Measurements from ENCODE around the gene ARHGEF26.

ARHGEF26 gene

DNA sequence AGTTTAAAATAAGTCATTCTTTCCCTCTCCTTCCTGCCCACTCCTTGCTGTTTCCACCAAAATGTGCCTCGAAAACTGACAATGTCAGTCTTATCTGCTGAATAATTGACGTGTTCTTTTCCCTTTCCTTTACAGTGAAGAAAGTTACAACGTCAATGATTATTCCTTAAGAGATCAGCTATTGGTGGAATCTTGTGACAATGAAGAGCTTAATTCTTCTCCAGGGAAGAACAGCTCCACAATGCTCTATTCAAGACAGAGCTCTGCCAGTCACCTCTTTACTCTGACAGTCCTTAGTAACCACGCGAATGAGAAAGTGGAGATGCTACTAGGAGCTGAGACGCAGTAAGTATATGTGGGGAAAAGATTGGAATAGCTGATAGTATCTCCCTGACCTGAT is 119.0 kb downstream of the ARHGEF26 start:
- Histone ChIP-seq H3K27ac (ENCODE audit: low read length) (no peak overlapping the region), H3K4me1 (ENCODE audit: insufficient read depth, low read length) (peaks cover 3% of the 10 kb centered on the region; the same call in 1 of the 2 replicates), H3K9me3 (ENCODE audit: insufficient read depth, low read depth, low read length) (no peaks in the 10 kb centered on the region), H3K4me3 (ENCODE audit: low read length) (no peak overlapping the region), H3K27me3 (ENCODE audit: insufficient read depth, low read length) (no peaks in the 10 kb centered on the region), H3K9ac (ENCODE audit: low read depth, low read length) (no peak overlapping the region), H3K36me3 (ENCODE audit: insufficient read depth, low read depth, low read length) (peaks cover 10% of the 10 kb centered on the region; the same call in 1 of the 2 replicates)

DNA sequence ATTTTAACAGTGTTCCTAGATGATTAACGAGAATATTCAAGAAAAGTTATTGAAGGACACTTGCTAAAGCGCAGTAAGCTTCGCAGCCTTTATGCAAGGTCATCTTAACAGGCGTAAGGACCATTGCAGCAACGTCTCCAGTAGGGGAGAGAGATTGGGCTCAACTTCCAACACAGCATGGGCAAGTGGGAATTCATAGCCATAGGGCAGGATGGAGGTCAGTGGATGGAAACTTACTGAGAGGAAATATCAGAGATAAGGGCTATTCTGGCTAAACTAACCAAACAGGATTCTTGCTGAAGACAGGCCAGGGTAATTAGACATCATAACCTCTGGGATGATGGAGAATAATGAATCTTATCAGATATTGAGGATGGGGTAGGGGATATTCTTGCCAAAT is 120.3 kb downstream of the ARHGEF26 start:
- Histone ChIP-seq H3K4me1 (ENCODE audit: insufficient read depth, low read length) (peaks cover 3% of the 10 kb centered on the region; the same call in 1 of the 2 replicates), H3K36me3 (ENCODE audit: insufficient read depth, low read depth, low read length) (peaks cover 10% of the 10 kb centered on the region; the same call in 1 of the 2 replicates), H3K27me3 (ENCODE audit: insufficient read depth, low read length) (no peaks in the 10 kb centered on the region), H3K9ac (ENCODE audit: low read depth, low read length) (no peak overlapping the region), H3K27ac (ENCODE audit: low read length) (no peak overlapping the region), H3K4me3 (ENCODE audit: low read length) (no peak overlapping the region), H3K9me3 (ENCODE audit: insufficient read depth, low read depth, low read length) (no peaks in the 10 kb centered on the region)

DNA sequence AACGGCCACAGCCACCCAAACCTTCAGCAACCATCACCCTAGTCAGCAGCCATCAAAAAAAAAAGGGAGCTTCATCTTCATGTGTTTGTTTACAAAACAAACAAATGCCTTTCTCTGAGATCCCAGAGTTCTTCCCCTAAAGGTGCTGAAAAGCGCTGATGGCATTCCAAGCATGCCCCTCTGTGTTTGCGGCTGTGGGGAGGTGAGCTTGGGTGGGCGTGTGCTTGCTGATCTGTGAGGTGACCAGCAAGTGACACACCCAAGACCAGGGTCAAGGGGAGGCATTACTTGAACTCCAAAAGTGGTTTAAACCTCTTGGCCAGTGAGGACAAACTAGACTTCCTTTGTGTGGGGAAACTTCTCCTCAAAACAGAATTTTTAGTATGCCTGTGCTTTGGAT is 121.6 kb downstream of the ARHGEF26 start:
- Histone ChIP-seq H3K4me3 (ENCODE audit: low read length) (no peak overlapping the region), H3K27ac (ENCODE audit: low read length) (no peak overlapping the region), H3K27me3 (ENCODE audit: insufficient read depth, low read length) (no peaks in the 10 kb centered on the region), H3K4me1 (ENCODE audit: insufficient read depth, low read length) (peaks cover 8% of the 10 kb centered on the region), H3K9me3 (ENCODE audit: insufficient read depth, low read depth, low read length) (no peaks in the 10 kb centered on the region), H3K9ac (ENCODE audit: low read depth, low read length) (no peak overlapping the region), H3K36me3 (ENCODE audit: insufficient read depth, low read depth, low read length) (peaks cover 10% of the 10 kb centered on the region; the same call in 1 of the 2 replicates)

DNA sequence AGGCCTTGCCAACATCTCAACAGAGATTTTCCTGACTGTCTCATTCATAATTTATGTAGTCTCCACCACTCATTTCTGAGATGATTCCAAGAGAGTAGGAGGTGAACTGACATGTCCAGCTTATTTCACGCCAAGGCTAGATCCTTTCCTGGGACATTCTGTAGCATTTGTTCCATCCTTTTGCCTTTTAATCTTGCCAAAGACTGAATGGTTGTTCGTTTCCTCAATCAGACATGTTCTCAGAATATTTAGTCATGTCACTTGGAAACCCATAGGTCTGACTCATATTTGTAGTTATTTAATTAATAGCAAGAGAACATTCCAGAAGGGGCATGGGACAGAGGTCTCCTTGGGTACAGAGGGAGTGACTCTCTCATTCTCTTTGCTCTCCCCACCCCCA is 122.2 kb downstream of the ARHGEF26 start:
- H3K4me3 ChIP-seq (ENCODE audit: low read length): no peak overlapping the region
- H3K9ac ChIP-seq (ENCODE audit: low read depth, low read length): no peak overlapping the region
- no peaks in the 10 kb centered on the region for H3K27me3 ChIP-seq (ENCODE audit: insufficient read depth, low read length)
- no peak overlapping the region for H3K27ac ChIP-seq (ENCODE audit: low read length)
- peaks cover 10% of the 10 kb centered on the region; the same call in 1 of the 2 replicates for H3K36me3 ChIP-seq (ENCODE audit: insufficient read depth, low read depth, low read length)
- H3K9me3 ChIP-seq (ENCODE audit: insufficient read depth, low read depth, low read length): no peaks in the 10 kb centered on the region
- peaks cover 12% of the 10 kb centered on the region for H3K4me1 ChIP-seq (ENCODE audit: insufficient read depth, low read length)

DNA sequence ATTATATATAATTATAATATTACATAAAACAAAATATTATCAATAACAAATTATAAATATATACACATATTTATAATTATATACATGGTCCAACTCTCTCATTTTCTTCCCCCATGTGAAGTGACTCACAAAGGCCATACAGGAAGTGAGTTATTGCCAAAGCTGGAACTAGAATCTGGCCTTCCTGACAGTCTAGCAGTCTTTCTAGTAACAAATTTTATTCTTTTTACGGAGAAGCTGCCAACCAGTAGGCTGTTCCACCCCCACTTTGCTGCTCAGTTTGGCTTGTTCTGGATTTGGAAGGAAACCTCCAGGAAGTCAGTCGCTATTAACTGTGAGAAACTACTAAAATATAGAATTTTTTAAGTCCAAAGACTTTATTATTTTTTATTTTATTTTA is 123.5 kb downstream of the ARHGEF26 start:
- Histone ChIP-seq H3K9ac (ENCODE audit: low read depth, low read length) (no peak overlapping the region), H3K27me3 (ENCODE audit: insufficient read depth, low read length) (no peaks in the 10 kb centered on the region), H3K9me3 (ENCODE audit: insufficient read depth, low read depth, low read length) (no peaks in the 10 kb centered on the region), H3K27ac (ENCODE audit: low read length) (no peak overlapping the region), H3K4me3 (ENCODE audit: low read length) (no peak overlapping the region), H3K4me1 (ENCODE audit: insufficient read depth, low read length) (peaks cover 12% of the 10 kb centered on the region), H3K36me3 (ENCODE audit: insufficient read depth, low read depth, low read length) (peaks cover 10% of the 10 kb centered on the region; the same call in 1 of the 2 replicates)

DNA sequence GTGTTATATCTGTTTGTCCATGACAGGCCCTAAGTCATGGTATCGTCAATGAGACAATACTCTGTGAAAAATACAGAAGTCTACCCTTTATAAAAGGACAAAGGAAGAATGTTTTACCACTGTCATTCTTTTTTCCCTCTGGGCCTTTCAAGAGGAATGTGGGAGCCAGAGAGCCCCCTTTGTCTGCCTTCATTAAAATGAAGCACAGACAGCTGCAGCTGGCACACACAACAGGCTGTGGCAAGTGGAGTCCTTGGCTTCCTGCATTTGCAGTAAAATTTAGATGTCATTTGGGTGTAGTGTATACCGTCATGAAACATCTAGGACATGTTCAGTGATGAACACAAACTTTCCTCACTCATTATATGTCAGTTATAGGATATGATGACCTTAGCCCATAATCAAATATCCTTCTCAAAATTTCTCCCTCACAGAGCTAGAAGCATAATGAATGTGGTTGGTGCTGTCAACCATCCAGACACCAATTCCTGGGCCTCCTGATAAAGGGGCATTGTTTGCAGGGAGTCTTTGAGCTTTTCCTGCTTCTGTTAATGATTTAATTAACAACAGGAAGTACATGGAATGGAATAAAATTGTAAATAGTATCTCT is 126.7 kb downstream of the ARHGEF26 start:
- no peaks in the 10 kb centered on the region for H3K9me3 ChIP-seq (ENCODE audit: insufficient read depth, low read depth, low read length)
- H3K36me3 ChIP-seq (ENCODE audit: insufficient read depth, low read depth, low read length): peaks cover 14% of the 10 kb centered on the region
- no peaks in the 10 kb centered on the region for H3K27me3 ChIP-seq (ENCODE audit: insufficient read depth, low read length)
- no peak overlapping the region for H3K9ac ChIP-seq (ENCODE audit: low read depth, low read length)
- H3K4me3 ChIP-seq (ENCODE audit: low read length): no peak overlapping the region
- H3K4me1 ChIP-seq (ENCODE audit: insufficient read depth, low read length): peaks cover 12% of the 10 kb centered on the region
- H3K27ac ChIP-seq (ENCODE audit: low read length): no peak overlapping the region

DNA sequence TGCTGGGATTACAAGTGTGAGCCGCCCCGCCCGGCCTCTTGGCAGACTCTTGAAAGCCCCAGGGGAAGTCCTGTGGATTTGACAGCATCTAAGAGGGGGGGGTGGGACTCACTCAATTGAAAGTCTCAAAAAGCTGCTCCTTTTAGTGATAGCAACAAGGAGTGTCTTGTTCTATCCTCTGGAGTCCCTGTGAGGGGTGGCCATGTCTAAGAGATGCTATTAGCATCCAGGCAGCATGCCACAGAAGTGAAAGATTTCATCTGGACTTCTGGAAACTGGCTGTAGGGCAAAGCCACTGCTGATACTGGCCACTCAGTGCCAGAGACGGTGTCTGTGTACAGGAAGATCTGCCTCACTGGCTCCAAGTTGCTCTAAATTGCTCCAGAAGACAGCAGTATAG is 129.1 kb downstream of the ARHGEF26 start:
- Histone ChIP-seq H3K9me3 (ENCODE audit: insufficient read depth, low read depth, low read length) (no peaks in the 10 kb centered on the region), H3K4me1 (ENCODE audit: insufficient read depth, low read length) (peaks cover 9% of the 10 kb centered on the region; the same call in 1 of the 2 replicates), H3K27me3 (ENCODE audit: insufficient read depth, low read length) (no peaks in the 10 kb centered on the region), H3K27ac (ENCODE audit: low read length) (no peak overlapping the region), H3K36me3 (ENCODE audit: insufficient read depth, low read depth, low read length) (peaks cover 32% of the 10 kb centered on the region), H3K4me3 (ENCODE audit: low read length) (no peak overlapping the region), H3K9ac (ENCODE audit: low read depth, low read length) (no peak overlapping the region)

DNA sequence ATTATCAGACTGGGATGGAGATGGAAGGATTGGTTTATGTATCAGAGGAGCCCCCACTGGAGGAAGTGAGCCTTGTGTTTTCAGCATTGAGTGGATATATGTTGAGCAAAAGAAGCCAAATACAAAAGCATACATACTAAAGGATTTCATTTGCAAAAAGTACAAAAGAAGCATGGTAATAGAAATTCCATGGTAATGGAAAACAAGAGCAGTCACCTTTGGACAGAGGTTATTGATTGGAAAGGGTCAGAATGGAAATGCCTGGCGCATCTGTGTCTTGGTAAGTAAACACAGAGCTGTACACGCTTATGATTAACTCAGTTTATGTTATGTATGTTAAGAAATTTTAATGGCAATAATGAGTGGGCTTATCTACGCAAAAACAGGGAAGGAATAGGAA is 130.4 kb downstream of the ARHGEF26 start:
- Histone ChIP-seq H3K4me3 (ENCODE audit: low read length) (no peak overlapping the region), H3K36me3 (ENCODE audit: insufficient read depth, low read depth, low read length) (peaks cover 42% of the 10 kb centered on the region), H3K4me1 (ENCODE audit: insufficient read depth, low read length) (peaks cover 9% of the 10 kb centered on the region; the same call in 1 of the 2 replicates), H3K27me3 (ENCODE audit: insufficient read depth, low read length) (no peaks in the 10 kb centered on the region), H3K27ac (ENCODE audit: low read length) (no peak overlapping the region), H3K9me3 (ENCODE audit: insufficient read depth, low read depth, low read length) (no peaks in the 10 kb centered on the region), H3K9ac (ENCODE audit: low read depth, low read length) (no peak overlapping the region)

DNA sequence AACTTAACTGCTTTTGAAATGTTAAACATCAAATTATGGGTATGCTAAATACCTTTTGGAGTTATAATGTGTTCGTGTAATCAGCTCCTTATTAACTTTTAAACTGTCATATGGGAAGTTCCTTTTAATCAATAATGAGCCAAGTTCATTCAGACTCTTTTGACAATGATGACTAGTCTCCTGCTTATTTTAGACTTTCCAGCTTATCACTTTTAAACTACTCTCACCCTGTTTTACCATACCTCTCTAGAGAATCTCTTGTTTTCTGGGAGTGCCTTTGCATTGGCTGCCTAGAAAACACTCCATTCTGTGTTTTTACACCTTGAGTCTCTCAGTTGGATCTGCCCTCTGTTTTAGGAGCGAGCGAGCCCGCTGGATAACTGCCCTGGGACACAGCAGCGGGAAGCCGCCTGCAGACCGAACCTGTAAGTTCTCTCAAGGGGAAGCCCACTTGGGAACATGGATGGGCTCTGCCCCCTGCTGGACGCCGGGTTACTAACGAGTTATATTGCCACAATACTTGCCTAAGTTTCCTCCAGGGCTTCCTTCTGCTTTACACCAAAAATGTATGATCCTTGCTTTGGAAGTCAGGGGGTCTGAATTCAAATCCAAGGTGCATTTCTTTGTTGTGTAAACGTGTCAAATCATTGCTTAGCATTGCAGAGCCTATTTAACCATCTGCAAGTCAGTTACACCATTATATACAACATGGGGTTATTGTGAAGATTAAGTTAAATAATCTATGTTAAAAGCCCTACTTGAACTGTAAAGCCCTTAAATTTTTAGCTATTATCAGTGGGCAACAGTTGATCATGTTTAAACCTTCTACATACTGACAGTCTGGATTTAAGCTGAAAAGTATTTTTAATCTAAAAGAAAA is 131.8 kb downstream of the ARHGEF26 start:
- no peak overlapping the region for H3K9ac ChIP-seq (ENCODE audit: low read depth, low read length)
- H3K4me1 ChIP-seq (ENCODE audit: insufficient read depth, low read length): peaks cover 3% of the 10 kb centered on the region; the same call in 1 of the 2 replicates
- no peaks in the 10 kb centered on the region for H3K27me3 ChIP-seq (ENCODE audit: insufficient read depth, low read length)
- H3K27ac ChIP-seq (ENCODE audit: low read length): no peak overlapping the region
- H3K9me3 ChIP-seq (ENCODE audit: insufficient read depth, low read depth, low read length): no peaks in the 10 kb centered on the region
- no peak overlapping the region for H3K4me3 ChIP-seq (ENCODE audit: low read length)
- peaks cover 56% of the 10 kb centered on the region for H3K36me3 ChIP-seq (ENCODE audit: insufficient read depth, low read depth, low read length)

DNA sequence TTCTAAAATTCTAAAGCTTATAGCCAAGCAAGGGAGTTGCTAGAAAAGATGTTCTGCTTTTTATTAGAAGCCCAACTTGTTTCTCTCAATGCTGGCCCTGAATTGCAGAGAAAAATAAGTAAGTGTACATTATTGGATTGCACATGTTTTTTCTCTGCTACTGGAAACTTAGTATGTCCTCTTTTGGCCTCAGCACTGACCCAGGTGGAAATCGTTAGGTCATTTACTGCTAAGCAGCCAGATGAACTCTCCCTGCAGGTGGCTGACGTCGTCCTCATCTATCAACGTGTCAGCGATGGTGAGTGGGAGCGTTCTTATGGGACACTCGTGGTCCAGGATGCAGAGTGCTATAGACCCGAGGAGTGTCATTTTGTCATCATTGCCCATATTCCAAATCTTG is 133.3 kb downstream of the ARHGEF26 start:
- Histone ChIP-seq H3K27ac (ENCODE audit: low read length) (no peak overlapping the region), H3K27me3 (ENCODE audit: insufficient read depth, low read length) (no peaks in the 10 kb centered on the region), H3K4me3 (ENCODE audit: low read length) (no peak overlapping the region), H3K9ac (ENCODE audit: low read depth, low read length) (no peak overlapping the region), H3K9me3 (ENCODE audit: insufficient read depth, low read depth, low read length) (peaks cover 7% of the 10 kb centered on the region), H3K36me3 (ENCODE audit: insufficient read depth, low read depth, low read length) (peaks cover 72% of the 10 kb centered on the region), H3K4me1 (ENCODE audit: insufficient read depth, low read length) (no peaks in the 10 kb centered on the region; the same call in 1 of the 2 replicates)

DNA sequence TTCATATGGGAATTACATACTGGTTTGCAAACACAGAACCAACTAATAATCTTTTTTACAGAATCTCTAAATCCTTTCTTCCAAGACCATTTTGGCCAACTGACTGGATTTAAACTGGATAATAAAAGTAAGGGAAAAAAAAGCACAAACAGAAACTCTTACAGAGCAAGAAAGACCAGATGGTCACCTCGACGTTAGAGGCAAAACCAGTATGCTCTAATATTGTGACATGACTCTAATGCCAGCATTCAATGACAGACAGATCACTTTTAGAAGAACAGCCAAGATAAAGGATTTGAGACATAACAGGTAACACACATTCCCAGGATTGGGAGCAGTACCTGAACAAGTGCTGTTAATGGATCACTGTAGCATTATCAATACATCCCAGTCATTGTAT is 152.2 kb downstream of the ARHGEF26 start:
- no peaks in the 10 kb centered on the region; the same call in 1 of the 2 replicates for H3K9me3 ChIP-seq (ENCODE audit: insufficient read depth, low read depth, low read length)
- no peaks in the 10 kb centered on the region for H3K27me3 ChIP-seq (ENCODE audit: insufficient read depth, low read length)
- H3K4me1 ChIP-seq (ENCODE audit: insufficient read depth, low read length): no peaks in the 10 kb centered on the region
- H3K9ac ChIP-seq (ENCODE audit: low read depth, low read length): no peak overlapping the region
- no peak overlapping the region for H3K27ac ChIP-seq (ENCODE audit: low read length)
- H3K4me3 ChIP-seq (ENCODE audit: low read length): no peak overlapping the region
- peaks cover 91% of the 10 kb centered on the region for H3K36me3 ChIP-seq (ENCODE audit: insufficient read depth, low read depth, low read length)

DNA sequence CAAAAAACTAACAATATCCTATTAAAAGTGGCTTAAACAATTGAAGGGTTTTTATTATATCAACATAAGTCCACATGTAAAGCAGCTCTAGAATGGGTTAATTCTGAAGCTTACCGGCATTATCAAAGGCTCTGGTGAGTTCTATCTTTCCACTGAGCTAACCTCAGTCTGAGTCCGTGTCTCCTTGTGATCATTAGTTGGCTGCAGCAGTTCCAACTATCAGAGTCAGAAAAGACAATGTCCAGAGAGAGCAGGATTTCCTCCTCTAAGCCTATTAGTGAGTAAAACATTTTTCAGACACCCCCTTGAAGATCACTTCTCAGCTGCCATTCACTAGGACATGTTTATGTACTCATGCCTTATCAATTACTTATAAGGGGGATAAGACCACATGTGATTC is 153.2 kb downstream of the ARHGEF26 start:
- H3K27me3 ChIP-seq (ENCODE audit: insufficient read depth, low read length): no peaks in the 10 kb centered on the region
- H3K9ac ChIP-seq (ENCODE audit: low read depth, low read length): no peak overlapping the region
- no peak overlapping the region for H3K27ac ChIP-seq (ENCODE audit: low read length)
- no peak overlapping the region for H3K4me3 ChIP-seq (ENCODE audit: low read length)
- H3K4me1 ChIP-seq (ENCODE audit: insufficient read depth, low read length): no peaks in the 10 kb centered on the region
- no peaks in the 10 kb centered on the region for H3K9me3 ChIP-seq (ENCODE audit: insufficient read depth, low read depth, low read length)
- H3K36me3 ChIP-seq (ENCODE audit: insufficient read depth, low read depth, low read length): peaks cover 91% of the 10 kb centered on the region
